ENCODE data around the gene SMARCD3.

Gene SMARCD3

DNA sequence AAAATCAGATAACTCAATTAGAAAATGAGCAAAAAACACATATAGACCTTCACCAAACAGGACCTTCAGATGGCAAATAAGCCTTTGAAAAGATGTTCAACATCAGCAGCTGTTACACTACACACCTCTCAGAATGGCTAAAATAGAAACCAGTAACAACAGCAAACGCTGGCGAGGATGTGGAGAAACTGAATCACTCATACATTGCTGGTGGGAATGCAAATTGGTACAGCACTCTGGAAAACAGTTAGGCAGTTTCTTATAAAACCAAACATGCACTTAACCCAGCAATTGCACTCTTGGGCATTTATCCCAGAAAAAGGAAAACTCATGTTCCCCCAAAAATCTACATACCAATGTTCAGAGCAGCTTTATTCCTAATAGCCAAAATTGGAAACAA is 37.7 kb upstream of the SMARCD3 start:
- TF ChIP-seq, protein P1, sequence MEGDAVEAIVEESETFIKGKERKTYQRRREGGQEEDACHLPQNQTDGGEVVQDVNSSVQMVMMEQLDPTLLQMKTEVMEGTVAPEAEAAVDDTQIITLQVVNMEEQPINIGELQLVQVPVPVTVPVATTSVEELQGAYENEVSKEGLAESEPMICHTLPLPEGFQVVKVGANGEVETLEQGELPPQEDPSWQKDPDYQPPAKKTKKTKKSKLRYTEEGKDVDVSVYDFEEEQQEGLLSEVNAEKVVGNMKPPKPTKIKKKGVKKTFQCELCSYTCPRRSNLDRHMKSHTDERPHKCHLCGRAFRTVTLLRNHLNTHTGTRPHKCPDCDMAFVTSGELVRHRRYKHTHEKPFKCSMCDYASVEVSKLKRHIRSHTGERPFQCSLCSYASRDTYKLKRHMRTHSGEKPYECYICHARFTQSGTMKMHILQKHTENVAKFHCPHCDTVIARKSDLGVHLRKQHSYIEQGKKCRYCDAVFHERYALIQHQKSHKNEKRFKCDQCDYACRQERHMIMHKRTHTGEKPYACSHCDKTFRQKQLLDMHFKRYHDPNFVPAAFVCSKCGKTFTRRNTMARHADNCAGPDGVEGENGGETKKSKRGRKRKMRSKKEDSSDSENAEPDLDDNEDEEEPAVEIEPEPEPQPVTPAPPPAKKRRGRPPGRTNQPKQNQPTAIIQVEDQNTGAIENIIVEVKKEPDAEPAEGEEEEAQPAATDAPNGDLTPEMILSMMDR (IDR thresholded peaks at IDR 0.05; ENCODE audit: insufficient read depth, low read length) = no peak
- TF ChIP-seq GABPA (IDR thresholded peaks at IDR 0.05; ENCODE audit: low read depth) = no peak
- TF ChIP-seq, protein P2, sequence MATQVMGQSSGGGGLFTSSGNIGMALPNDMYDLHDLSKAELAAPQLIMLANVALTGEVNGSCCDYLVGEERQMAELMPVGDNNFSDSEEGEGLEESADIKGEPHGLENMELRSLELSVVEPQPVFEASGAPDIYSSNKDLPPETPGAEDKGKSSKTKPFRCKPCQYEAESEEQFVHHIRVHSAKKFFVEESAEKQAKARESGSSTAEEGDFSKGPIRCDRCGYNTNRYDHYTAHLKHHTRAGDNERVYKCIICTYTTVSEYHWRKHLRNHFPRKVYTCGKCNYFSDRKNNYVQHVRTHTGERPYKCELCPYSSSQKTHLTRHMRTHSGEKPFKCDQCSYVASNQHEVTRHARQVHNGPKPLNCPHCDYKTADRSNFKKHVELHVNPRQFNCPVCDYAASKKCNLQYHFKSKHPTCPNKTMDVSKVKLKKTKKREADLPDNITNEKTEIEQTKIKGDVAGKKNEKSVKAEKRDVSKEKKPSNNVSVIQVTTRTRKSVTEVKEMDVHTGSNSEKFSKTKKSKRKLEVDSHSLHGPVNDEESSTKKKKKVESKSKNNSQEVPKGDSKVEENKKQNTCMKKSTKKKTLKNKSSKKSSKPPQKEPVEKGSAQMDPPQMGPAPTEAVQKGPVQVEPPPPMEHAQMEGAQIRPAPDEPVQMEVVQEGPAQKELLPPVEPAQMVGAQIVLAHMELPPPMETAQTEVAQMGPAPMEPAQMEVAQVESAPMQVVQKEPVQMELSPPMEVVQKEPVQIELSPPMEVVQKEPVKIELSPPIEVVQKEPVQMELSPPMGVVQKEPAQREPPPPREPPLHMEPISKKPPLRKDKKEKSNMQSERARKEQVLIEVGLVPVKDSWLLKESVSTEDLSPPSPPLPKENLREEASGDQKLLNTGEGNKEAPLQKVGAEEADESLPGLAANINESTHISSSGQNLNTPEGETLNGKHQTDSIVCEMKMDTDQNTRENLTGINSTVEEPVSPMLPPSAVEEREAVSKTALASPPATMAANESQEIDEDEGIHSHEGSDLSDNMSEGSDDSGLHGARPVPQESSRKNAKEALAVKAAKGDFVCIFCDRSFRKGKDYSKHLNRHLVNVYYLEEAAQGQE (IDR thresholded peaks at IDR 0.05; ENCODE audit: insufficient replicate concordance, low read depth) = no peak
- TF ChIP-seq POLR2AphosphoS5 (IDR thresholded peaks at IDR 0.05; ENCODE audit: low read depth) = no peak
- TF ChIP-seq SPI1 (IDR thresholded peaks at IDR 0.05; ENCODE audit: borderline replicate concordance, low read depth) = no peak
- DNase-seq (ENCODE audit: low read depth in 1 of 2, low spot score in 1 of 2) = no peak
- H3K4me3 ChIP-seq (replicated peaks; ENCODE audit: insufficient read depth, low read length) = no peak overlapping the region
- H3K27me3 ChIP-seq (ENCODE audit: insufficient read depth, poor library complexity, severe bottlenecking) = no peaks in the 10 kb centered on the region
- H3K27ac ChIP-seq (replicated peaks) = no peak overlapping the region

GRCh38 chr7:151283302-151283701 is 34.8 kb upstream of the SMARCD3 start:
- TF ChIP-seq, protein P2 (IDR thresholded peaks at IDR 0.05; ENCODE audit: insufficient replicate concordance, low read depth) = no peak
- TF ChIP-seq GABPA (IDR thresholded peaks at IDR 0.05; ENCODE audit: low read depth) (no peak), POLR2AphosphoS5 (IDR thresholded peaks at IDR 0.05; ENCODE audit: low read depth) (no peak), SPI1 (IDR thresholded peaks at IDR 0.05; ENCODE audit: borderline replicate concordance, low read depth) (no peak)
- TF ChIP-seq, protein P1 (IDR thresholded peaks at IDR 0.05; ENCODE audit: insufficient read depth, low read length) = no peak
- no peak overlapping the region for H3K27ac ChIP-seq (replicated peaks)
- H3K4me3 ChIP-seq (replicated peaks; ENCODE audit: insufficient read depth, low read length) = no peak overlapping the region
- DNase-seq (ENCODE audit: low read depth in 1 of 2, low spot score in 1 of 2) = no peak
- H3K27me3 ChIP-seq (ENCODE audit: insufficient read depth, poor library complexity, severe bottlenecking) = no peaks in the 10 kb centered on the region

GRCh38 chr7:151282111-151282510 is 33.6 kb upstream of the SMARCD3 start:
- no peaks in the 10 kb centered on the region for H3K27me3 ChIP-seq (ENCODE audit: insufficient read depth, poor library complexity, severe bottlenecking)
- TF ChIP-seq, protein P2 (IDR thresholded peaks at IDR 0.05; ENCODE audit: insufficient replicate concordance, low read depth) = no peak
- TF ChIP-seq, protein P1 (IDR thresholded peaks at IDR 0.05; ENCODE audit: insufficient read depth, low read length) = no peak
- no peak for DNase-seq (ENCODE audit: low read depth in 1 of 2, low spot score in 1 of 2)
- H3K27ac ChIP-seq (replicated peaks) = no peak overlapping the region
- no peak overlapping the region for H3K4me3 ChIP-seq (replicated peaks; ENCODE audit: insufficient read depth, low read length)
